SIG-M5 (cell line): ENCODE data around the gene TGFBRAP1.

Experiments
- DNase-seq: peaks from one replicate; lab custom pipeline; 2025; lab: John Stamatoyannopoulos, UW

Gene TGFBRAP1

GRCh38 chr2:105313877-105314276 is 15.7 kb downstream of the TGFBRAP1 start:
- peak; percentile 34 for DNase-seq

DNA sequence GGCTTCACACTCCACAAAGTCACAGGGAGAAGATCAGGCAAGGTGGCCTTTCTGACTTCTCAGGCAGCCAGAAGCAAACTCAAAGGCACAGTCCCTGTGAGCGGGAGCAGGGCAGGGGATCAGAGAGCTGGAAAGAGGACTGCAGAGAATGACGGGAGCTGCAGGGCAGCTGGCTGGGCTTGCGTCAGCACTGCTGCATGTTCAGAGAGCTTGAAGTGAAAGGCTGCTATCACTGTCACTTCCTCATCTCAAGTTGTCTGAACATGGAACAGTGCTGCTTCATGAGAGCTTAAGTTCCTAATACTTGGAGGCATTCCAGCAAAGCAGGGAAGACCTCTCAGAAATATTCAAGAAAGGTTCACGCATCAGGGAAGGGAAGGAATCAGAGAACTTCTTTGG is 20.4 kb downstream of the TGFBRAP1 start:
- no peak for DNase-seq

GRCh38 chr2:105308382-105309146 is 21.0 kb downstream of the TGFBRAP1 start:
- no peak for DNase-seq

DNA sequence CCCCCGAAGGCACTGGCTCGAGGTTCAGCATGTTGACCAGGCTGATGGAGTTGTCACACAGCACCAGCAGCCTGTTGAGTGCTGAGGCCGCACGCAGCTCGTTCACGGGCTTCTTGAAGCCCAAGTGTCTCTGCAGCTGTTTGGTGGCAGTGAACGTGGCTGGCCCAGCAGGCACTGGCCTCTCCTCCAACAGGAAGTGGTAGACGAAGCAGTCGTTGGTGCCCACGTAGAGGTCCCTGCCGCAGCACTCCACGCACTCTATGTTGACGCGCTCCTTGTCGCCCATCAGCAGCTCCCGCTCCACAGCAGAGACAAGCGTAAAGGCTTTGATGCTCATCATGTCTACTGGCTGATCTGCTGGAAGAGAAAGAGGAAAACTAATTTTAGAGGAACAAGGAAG is 21.6 kb downstream of the TGFBRAP1 start:
- no peak for DNase-seq

DNA sequence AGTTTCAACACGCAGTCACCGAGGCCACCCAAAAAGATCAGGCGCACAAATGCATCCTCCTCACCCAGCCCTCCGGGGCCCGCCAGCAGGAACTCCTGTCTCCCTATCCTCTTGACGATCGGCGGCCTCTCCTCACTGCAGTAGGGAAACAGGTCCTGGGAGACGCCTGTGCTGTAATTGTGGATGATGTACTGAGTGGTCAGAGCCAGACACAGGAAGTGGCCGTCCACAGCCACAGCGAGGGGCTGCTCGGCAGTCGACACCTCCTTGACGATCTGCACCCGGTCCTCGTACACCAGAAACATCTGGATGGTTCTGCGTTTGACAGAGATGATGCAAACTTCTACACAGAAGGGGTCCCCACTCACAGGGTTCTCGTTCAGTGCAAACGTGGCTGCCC is 22.0 kb downstream of the TGFBRAP1 start:
- DNase-seq = no peak

DNA sequence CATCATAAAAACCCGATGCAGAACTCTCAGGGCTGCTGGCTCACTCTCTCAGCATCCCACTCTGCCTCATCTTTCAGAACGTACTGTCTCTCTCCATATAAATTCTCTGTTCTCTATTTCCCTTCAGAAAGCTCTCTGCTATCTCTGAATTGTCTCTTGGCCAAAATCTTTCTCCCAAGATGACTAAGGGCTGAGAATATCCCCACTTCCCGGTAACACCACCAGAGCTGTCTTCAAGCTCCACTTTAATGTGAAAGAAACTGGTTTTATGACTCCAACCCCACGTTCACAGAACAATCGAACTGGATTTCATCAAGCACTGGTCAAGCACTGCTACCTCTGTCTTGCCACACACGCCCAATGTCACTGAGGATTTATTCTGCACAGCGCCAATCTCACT is 22.4 kb downstream of the TGFBRAP1 start:
- DNase-seq = no peak

- no peak for DNase-seq
These were observed 27.9 kb downstream of the TGFBRAP1 start for GRCh38 chr2:105301646-105302045.

DNA sequence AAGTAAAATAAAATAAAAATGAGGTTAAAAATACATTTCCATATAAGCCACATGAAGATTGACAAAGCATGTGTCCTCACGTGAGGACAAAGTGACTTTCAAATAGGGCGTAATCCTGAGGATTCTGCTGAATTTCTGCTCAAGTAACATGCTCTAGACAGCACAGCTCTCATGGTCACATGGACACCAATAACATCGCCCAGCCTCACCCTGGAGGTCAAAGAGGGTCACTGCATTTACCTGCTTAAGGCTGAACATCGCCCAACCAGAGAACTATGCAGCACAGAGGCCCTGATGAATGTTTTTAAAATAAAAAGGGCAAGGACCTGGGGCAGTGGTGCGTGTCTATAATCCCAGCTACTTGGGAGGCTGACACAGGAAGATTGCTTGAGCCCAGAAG is 30.2 kb downstream of the TGFBRAP1 start:
- DNase-seq = no peak

- DNase-seq = no peak
These were observed 31.5 kb downstream of the TGFBRAP1 start for GRCh38 chr2:105298017-105298416.

GRCh38 chr2:105297216-105297615 is 32.3 kb downstream of the TGFBRAP1 start:
- DNase-seq = no peak

DNA sequence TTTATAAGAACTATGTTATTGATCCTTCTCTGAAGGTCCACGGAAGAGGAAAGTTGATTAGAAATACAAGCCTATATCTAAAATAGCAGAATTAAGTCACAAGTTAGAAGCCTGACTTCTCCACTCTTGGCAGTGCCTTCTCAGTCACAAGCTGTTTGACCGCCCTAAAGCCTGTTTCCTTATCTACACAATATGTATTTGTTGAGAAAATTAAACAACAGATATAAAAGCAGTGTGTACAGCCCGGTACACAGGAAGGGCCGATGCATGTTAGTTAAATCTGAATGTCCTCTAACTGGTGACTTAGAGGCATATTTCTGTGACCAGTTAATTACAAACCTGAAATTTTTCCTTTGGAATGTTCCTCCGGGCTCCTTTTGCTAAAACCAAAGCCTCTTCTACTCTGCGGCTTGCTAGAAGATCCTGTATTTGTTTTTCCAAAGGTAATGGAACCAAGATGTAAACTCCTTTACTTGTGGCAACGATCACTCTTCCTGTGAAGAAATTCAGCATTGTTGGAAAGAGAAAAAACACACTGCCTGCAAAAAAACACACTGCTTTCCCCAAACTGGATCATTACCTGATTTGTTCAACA is 33.4 kb downstream of the TGFBRAP1 start:
- DNase-seq = no peak

DNA sequence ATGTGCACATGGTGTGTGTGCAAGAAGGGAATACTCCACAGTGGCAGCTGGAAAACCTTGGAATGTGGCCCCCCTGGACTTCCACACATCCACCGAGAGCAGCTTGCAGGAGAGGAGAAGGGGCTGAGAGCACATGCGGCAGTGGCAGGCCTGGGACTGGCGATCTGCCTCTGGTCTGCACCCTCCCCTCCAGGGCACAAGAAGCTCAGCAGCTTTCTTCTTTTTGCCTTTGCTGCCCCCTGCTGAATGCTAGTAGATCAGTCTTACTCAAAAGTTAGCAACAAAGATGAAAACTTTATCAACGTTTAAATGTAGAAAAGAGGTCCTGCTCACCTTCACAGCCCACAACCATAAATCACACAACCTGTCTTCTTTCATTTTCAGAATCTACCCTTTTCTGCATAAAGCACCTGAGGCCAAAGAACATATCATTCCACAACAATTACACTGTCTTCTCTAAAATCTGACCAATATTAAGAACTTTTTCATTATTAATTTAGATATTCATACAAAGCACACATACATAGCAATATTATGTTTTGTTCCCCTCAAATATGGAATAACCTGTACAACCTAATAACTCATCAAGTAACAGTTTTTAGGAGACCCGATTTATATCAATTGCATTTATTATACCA is 34.6 kb downstream of the TGFBRAP1 start:
- DNase-seq = no peak

GRCh38 chr2:105294046-105294445 is 35.5 kb downstream of the TGFBRAP1 start:
- DNase-seq = no peak

- no peak for DNase-seq
These were observed 37.6 kb downstream of the TGFBRAP1 start for GRCh38 chr2:105291981-105292380.

DNA sequence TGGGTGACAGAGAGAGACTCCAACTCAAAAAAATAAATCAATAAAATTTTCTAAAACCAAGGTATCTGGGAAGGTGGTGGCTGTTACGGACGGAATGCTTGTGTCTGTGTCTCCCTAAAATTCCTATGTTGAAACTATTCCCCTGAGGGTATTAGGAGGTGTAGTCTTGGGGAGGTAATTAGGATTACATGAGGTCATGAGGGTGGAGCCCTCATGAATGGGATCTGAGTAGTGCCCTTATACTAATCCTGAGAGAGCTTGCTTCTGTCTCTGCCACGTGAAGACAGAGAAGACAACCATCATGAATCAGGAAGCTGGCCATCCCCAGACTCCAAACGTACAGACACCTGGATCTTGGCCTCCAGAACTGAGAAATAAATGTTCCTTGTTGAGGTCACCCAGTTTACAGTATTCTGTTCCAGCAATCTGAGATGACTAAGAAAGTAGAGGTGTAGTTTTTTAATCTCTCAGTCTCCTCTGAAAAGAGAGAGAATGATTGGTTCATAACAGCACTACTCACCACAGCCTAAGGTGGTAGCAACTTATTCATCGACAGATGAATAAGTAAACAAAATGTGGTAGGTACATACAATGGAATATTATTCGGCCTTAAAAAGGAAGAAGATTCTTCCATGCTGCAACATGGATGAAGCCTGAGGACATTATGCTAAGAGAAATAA is 38.4 kb downstream of the TGFBRAP1 start:
- DNase-seq = no peak

DNA sequence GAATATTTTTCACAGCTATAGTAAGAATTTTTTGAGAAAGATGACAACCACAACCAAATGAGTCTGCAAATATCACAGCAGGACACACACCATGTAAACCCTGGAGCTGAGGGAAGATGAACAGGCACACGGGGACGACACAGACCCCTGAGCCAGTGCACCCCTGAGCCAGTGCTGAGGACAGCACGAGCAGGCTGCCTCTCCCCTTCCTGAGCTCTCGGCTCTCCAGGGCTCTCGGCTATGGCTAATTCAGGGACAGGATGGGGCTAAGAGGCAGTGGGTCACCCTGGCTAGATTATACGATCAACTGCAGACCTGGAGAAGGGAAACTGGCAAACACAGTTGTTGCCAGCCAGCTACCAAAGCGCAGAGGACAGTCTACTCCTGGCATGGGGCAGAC is 41.4 kb downstream of the TGFBRAP1 start:
- DNase-seq = no peak

DNA sequence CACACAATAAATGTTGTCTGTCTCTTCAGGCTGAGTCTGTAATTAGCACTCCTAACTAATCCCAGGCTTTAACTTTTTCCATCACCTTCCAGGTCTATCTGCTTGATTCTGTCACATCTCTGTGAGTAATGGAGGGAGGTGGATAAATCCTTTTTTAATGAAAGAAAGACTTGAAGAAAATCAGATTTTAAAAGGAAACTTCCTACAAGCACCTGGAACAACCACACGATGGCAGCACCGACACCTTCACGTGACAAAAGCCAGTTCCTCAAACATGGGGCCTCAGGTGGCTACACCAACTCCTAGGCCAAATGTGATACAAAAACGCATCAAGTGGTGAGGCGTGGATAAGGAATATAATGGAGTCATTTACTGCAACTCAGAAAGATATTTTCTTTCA is 41.8 kb downstream of the TGFBRAP1 start:
- DNase-seq = no peak

GRCh38 chr2:105283532-105283931 is 46.0 kb downstream of the TGFBRAP1 start:
- DNase-seq = no peak

- no peak for DNase-seq
These were observed 49.3 kb downstream of the TGFBRAP1 start for GRCh38 chr2:105280281-105280680.

DNA sequence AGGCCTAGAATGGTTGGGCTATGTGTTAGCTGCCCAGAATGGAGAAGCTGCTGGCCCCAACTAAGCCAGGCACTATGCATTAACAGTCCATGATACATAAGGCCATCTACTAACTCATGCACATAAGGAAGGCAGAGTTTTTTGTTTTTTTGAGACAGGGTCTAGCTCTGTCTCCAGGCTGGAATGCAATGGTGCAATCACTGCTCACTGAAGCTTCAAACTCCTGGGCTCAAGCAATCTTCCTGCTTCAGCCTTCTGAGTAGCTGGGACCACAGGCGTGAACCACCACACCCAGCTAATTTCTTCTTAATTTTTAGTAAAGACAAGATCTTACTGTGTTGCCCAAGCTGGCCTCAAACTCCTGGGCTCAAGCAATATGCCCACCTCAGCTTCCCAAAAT is 50.4 kb downstream of the TGFBRAP1 start:
- DNase-seq = no peak

DNA sequence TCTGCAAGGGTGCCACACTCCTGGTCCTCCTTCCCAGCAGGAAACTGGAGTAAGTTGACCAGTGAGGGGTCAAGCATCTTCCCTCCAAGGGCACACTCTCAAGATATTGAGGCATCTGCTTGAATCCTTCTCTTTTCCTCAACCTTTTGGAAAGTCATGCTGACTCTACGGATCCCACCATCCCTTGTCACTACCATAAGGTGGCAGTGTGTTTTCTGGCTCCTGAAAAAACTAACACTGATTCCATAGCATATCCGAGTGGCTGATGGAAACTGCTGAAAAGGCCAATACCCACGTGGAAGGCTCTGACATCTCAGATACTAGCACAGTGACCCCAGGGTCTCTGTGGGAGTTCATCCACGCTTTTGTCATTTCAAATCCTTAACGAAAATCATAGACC is 50.9 kb downstream of the TGFBRAP1 start:
- DNase-seq = no peak

GRCh38 chr2:105274046-105274445 is 55.5 kb downstream of the TGFBRAP1 start:
- DNase-seq = no peak

- no peak for DNase-seq
These were observed 57.4 kb downstream of the TGFBRAP1 start for GRCh38 chr2:105272176-105272575.
